ENCODE results near the gene SARNP. TPM values are rescaled to one million over a fixed set of nuclear protein-coding genes. Genes with fewer than 3 reads are reported as not detected.

The SARNP gene
- total RNA-seq, 3 donors from 2014 or later, result 38.7 to 45.9 (median 41.3) TPM

DNA sequence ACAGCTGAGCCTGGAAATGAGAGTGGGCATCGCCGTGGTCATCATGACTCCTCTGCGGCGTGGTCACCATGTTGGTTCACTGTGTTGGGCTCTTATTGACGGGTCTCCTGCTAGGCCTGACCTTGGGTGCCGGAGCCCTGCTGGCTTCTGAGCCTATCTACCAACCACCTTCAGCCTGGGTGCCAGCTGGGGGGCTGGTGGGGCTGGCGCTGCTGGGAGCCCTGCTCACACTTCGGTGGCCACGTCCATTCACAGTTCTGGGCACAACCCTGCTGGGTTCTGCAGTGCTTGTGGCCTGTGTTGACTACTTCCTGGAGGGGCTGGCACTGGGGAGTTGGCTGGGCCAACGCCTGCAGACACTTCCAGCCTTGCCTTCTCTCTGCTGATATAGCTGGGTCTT, 15.5 kb upstream of the SARNP start:
- intact Hi-C loops (cut with DNase I, micrococcal nuclease), result no loop called here
- ATAC-seq, result no peak
- H3K4me1 ChIP-seq (ENCODE audit: low read depth), result peaks cover 8% of the 10 kb centered on the region
- H3K36me3 ChIP-seq (ENCODE audit: low read depth), result peaks cover 5% of the 10 kb centered on the region
- TF ChIP-seq, protein P1, sequence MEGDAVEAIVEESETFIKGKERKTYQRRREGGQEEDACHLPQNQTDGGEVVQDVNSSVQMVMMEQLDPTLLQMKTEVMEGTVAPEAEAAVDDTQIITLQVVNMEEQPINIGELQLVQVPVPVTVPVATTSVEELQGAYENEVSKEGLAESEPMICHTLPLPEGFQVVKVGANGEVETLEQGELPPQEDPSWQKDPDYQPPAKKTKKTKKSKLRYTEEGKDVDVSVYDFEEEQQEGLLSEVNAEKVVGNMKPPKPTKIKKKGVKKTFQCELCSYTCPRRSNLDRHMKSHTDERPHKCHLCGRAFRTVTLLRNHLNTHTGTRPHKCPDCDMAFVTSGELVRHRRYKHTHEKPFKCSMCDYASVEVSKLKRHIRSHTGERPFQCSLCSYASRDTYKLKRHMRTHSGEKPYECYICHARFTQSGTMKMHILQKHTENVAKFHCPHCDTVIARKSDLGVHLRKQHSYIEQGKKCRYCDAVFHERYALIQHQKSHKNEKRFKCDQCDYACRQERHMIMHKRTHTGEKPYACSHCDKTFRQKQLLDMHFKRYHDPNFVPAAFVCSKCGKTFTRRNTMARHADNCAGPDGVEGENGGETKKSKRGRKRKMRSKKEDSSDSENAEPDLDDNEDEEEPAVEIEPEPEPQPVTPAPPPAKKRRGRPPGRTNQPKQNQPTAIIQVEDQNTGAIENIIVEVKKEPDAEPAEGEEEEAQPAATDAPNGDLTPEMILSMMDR (IDR thresholded peaks at IDR 0.05), result no peak
- no peak overlapping the region for H3K4me3 ChIP-seq
- no peak for DNase-seq
- H3K9me3 ChIP-seq, result no peaks in the 10 kb centered on the region

DNA sequence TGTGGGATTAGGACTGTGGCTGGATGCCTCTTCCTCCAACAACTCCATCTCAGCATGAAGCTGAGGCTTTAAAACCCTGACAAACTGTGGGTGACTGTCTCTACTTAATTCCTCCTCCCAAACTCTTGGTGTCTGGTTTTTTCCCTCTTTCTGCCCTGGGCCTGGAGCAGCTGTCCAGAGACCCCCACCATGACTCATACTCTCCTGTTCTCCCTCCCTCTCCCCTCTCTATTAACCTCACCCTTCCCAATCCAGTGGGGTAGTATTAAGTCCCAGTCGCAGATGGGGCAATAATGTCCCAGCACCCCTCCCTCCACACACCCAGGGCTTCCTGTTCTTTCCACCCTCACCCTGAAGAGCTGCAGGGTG, 13.9 kb upstream of the SARNP start:
- ATAC-seq (no peak), DNase-seq (no peak)
- intact Hi-C loops (cut with DNase I, micrococcal nuclease), result no loop called here

DNA sequence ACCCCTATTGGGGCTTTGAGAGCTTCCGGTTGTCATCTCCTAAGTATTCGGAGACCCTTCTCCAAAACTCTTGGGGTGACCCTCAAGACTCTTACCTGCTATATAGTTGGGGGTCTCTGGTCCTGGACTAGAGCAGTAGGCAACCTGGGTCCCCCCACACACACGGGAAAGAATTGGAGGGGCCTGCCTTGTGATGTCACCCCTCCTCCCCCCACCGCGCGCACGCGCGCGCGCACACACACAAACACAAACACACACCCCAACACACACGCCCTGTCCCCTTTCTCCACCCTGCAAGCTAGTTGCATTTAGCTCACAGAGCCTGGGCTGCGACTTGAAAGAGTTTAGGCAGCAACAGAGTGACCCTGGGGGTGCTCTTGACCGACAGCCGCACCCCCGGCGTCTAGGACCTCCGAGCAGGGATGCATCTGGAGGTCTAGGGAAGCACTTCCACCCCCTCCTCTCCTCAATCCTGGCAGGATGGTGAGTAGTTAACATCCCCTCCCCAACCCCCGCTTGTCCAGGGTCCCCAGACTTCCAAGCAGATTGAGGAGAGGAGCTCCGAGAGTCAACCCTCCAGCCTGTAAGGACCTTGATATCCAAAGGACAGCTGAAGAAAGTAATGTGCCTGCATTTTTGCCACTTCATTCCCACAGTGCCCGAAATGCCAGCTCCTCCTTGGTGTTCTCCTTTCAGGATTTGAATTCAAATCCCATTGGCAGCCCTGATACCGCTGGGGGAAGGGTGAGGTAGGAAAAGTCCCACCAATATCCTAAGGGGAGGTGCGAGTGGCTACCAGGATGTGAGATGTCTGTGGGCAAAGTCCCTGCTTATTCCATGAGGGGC, 13.3 kb upstream of the SARNP start:
- Histone ChIP-seq H3K4me3 (peak overlapping the region; percentile 44), H3K36me3 (ENCODE audit: low read depth) (peaks cover 5% of the 10 kb centered on the region), H3K4me1 (ENCODE audit: low read depth) (peaks cover 16% of the 10 kb centered on the region), H3K9me3 (no peaks in the 10 kb centered on the region)
- TF ChIP-seq, protein P1 (IDR thresholded peaks at IDR 0.05), result no peak
- intact Hi-C loops (cut with DNase I, micrococcal nuclease), result no loop called here
- ATAC-seq (peak; percentile 47), DNase-seq (peak; percentile 85 to 88 (median 86))

More for the DNA sequence above, 13.9 kb upstream of the SARNP start:
- TF ChIP-seq, protein P1 (IDR thresholded peaks at IDR 0.05), result no peak
- H3K9me3 ChIP-seq, result no peaks in the 10 kb centered on the region
- peaks cover 5% of the 10 kb centered on the region for H3K36me3 ChIP-seq (ENCODE audit: low read depth)
- H3K4me3 ChIP-seq, result peak overlapping the region; percentile 9
- H3K4me1 ChIP-seq (ENCODE audit: low read depth), result peaks cover 9% of the 10 kb centered on the region

DNA sequence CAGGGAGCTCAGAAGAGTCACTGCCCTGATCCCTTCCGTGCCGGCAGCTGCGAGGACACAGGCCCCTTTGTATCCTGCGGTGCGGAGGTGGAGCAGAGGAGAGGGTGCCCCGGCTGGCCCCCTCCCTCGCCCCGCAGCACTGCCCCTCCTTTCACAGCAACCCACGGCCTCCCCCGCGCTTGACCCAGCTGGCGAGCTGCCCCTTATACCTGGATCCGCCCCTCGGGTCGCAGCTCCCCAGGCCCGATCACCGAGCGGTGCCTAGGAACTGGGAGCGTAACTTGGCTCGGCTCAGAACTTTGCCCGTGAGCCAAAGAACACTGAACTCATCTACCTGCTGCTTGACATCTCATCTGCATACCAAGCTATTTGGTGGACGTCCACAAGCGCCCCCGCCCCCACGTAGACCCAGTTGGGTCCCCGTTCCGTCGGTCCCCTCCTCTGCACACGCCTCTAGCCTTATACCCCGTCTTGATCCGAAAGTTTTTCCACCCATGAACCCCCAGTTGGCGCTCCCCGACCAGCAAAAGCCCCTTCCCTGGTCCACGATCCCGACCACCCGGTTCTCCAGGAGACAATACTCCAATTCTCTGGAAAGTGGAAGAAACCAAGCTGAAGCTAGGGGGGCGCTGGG, 12.6 kb upstream of the SARNP start:
- Histone ChIP-seq H3K9me3 (no peaks in the 10 kb centered on the region), H3K4me3 (peak overlapping the region; percentile 44), H3K4me1 (ENCODE audit: low read depth) (peaks cover 21% of the 10 kb centered on the region), H3K36me3 (ENCODE audit: low read depth) (peaks cover 5% of the 10 kb centered on the region)
- DNase-seq (peak; percentile 61 to 81 (median 80)), ATAC-seq (peak; percentile 45)
- intact Hi-C loops (cut with DNase I, micrococcal nuclease), result no loop called here
- TF ChIP-seq, protein P1 (IDR thresholded peaks at IDR 0.05), result no peak

DNA sequence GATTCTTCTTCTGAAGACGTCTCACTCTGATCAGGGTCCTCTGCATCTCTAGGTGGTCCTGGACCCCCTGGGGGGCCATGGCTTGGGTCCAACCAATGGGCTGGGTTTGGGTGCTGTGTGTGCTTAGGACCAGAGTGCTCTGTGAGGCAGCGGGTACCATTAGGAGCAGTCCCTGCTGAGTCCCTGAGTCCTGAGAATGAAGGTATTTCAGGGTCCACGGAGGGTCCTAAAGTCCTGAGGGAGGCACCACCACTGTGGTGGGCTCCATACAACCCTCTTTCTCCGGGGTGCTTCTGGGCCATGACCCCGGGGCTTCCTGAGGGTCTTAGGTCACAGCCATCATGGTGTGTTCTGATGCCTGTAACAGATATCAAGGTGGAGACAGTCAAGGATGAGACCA, 10.8 kb upstream of the SARNP start:
- Histone ChIP-seq H3K36me3 (ENCODE audit: low read depth) (peaks cover 5% of the 10 kb centered on the region), H3K4me3 (no peak overlapping the region), H3K9me3 (no peaks in the 10 kb centered on the region), H3K4me1 (ENCODE audit: low read depth) (peaks cover 29% of the 10 kb centered on the region)
- DNase-seq (no peak), ATAC-seq (no peak)
- TF ChIP-seq, protein P1 (IDR thresholded peaks at IDR 0.05), result no peak
- intact Hi-C loops (cut with DNase I, micrococcal nuclease), result no loop called here

Data from mucosa of descending colon (tissue), 3 donors.